Measurements from ENCODE around the gene ANXA10. TPM values are rescaled to one million over a fixed set of nuclear protein-coding genes. Genes with fewer than 3 reads are reported as not detected.

Gene ANXA10
- total RNA-seq, 1 experiment from 2014 or later = not detected

GRCh38 chr4:168129046-168129772, 36.9 kb downstream of the ANXA10 start:
- ChIA-PET POLR2A (no interaction called here), CTCF (no interaction called here)
- ATAC-seq (no peak), DNase-seq (ENCODE audit: low spot score) (no peak)
- no peak overlapping the region for H3K4me3 Mint-ChIP-seq
- H3K4me1 Mint-ChIP-seq = peaks cover 5% of the 10 kb centered on the region
- no peaks in the 10 kb centered on the region for H3K27me3 Mint-ChIP-seq (ENCODE audit: low read depth)
- H3K9me3 Mint-ChIP-seq = no peaks in the 10 kb centered on the region
- no peaks in the 10 kb centered on the region for H3K36me3 Mint-ChIP-seq
- no peak for TF ChIP-seq HMGA2 (CRISPR knock-in tag; IDR thresholded peaks at IDR 0.05)
- no peak for TF ChIP-seq ARID4B (CRISPR knock-in tag; IDR thresholded peaks at IDR 0.05; ENCODE audit: borderline replicate concordance)
- no peak for TF ChIP-seq EMX1 (CRISPR knock-in tag; IDR thresholded peaks at IDR 0.05)
- TF ChIP-seq AFF4 (CRISPR knock-in tag; IDR thresholded peaks at IDR 0.05; ENCODE audit: borderline replicate concordance) = no peak
- no peak for TF ChIP-seq ZNF425 (CRISPR knock-in tag; conservative IDR thresholded peaks at IDR 0.05)
- no peak for TF ChIP-seq ETV6 (CRISPR knock-in tag; IDR thresholded peaks at IDR 0.05)
- no peak for TF ChIP-seq ZSCAN18 (CRISPR knock-in tag; IDR thresholded peaks at IDR 0.05)
- TF ChIP-seq ZNF317 (CRISPR knock-in tag; IDR thresholded peaks at IDR 0.05; ENCODE audit: borderline replicate concordance, low read depth) = no peak
- no peak overlapping the region for H3K27ac Mint-ChIP-seq

- Mint-ChIP-seq H3K27me3 (ENCODE audit: low read depth) (no peaks in the 10 kb centered on the region), H3K27ac (no peak overlapping the region), H3K9me3 (no peaks in the 10 kb centered on the region), H3K4me3 (no peak overlapping the region), H3K36me3 (no peaks in the 10 kb centered on the region), H3K4me1 (peaks cover 5% of the 10 kb centered on the region)
- no peak for TF ChIP-seq MLX (CRISPR knock-in tag; IDR thresholded peaks at IDR 0.05)
- no peak for TF ChIP-seq ATF1 (CRISPR knock-in tag; IDR thresholded peaks at IDR 0.05)
- TF ChIP-seq JAZF1 (CRISPR knock-in tag; IDR thresholded peaks at IDR 0.05) = no peak
- no peak for TF ChIP-seq ZNF396 (CRISPR knock-in tag; IDR thresholded peaks at IDR 0.05; ENCODE audit: borderline replicate concordance)
- TF ChIP-seq ZNF219 (CRISPR knock-in tag; IDR thresholded peaks at IDR 0.05; ENCODE audit: borderline replicate concordance) = no peak
- no peak for ATAC-seq
- POLR2A ChIA-PET = no interaction called here
- CTCF ChIA-PET = no interaction called here
- DNase-seq (ENCODE audit: low spot score) = no peak
Measured at GRCh38 chr4:168129802-168130201, 37.5 kb downstream of the ANXA10 start.

All from WTC11 (cell line).